Measurements from ENCODE around the gene NINJ2.
A peak's percentile ranks its signal among the peaks of the same experiment; 100 is the strongest.

Gene NINJ2

GRCh38 chr12:570435-570920 is 92.8 kb downstream of the NINJ2 start:
- no peak for DNase-seq (ENCODE audit: low read depth in 2 of 2)

GRCh38 chr12:569803-570434 is 93.3 kb downstream of the NINJ2 start:
- peak; percentile 70 to 79 for DNase-seq (ENCODE audit: low read depth in 2 of 2)

- DNase-seq (ENCODE audit: low read depth in 2 of 2), result no peak
Observed at GRCh38 chr12:569091-569676, 94.1 kb downstream of the NINJ2 start.

GRCh38 chr12:568486-568885 is 94.8 kb downstream of the NINJ2 start:
- no peak for DNase-seq (ENCODE audit: low read depth in 2 of 2)

GRCh38 chr12:565589-566105 is 97.6 kb downstream of the NINJ2 start:
- no peak for DNase-seq (ENCODE audit: low read depth in 2 of 2)

- no peak for DNase-seq (ENCODE audit: low read depth in 2 of 2)
Observed at GRCh38 chr12:565161-565560, 98.1 kb downstream of the NINJ2 start.

- DNase-seq (ENCODE audit: low read depth in 2 of 2), result no peak
Observed at GRCh38 chr12:563787-564298, 99.4 kb downstream of the NINJ2 start.

GRCh38 chr12:563250-563781 is 99.9 kb downstream of the NINJ2 start:
- DNase-seq (ENCODE audit: low read depth in 2 of 2), result no peak

- DNase-seq (ENCODE audit: low read depth in 2 of 2), result no peak
Observed at GRCh38 chr12:562634-563033, 100.6 kb downstream of the NINJ2 start.

GRCh38 chr12:561908-562593 is 101.2 kb downstream of the NINJ2 start:
- DNase-seq (ENCODE audit: low read depth in 2 of 2), result no peak

GRCh38 chr12:561391-561705 is 101.9 kb downstream of the NINJ2 start:
- DNase-seq (ENCODE audit: low read depth in 2 of 2), result no peak

- DNase-seq (ENCODE audit: low read depth in 2 of 2), result no peak
Observed at GRCh38 chr12:560691-561390, 102.4 kb downstream of the NINJ2 start.

- DNase-seq (ENCODE audit: low read depth in 2 of 2), result no peak
Observed at GRCh38 chr12:559906-560455, 103.3 kb downstream of the NINJ2 start.

GRCh38 chr12:559208-559905 is 103.9 kb downstream of the NINJ2 start:
- no peak for DNase-seq (ENCODE audit: low read depth in 2 of 2)

- DNase-seq (ENCODE audit: low read depth in 2 of 2), result no peak
Observed at GRCh38 chr12:558580-558979, 104.7 kb downstream of the NINJ2 start.

- no peak for DNase-seq (ENCODE audit: low read depth in 2 of 2)
Observed at GRCh38 chr12:556498-556897, 106.7 kb downstream of the NINJ2 start.

- DNase-seq (ENCODE audit: low read depth in 2 of 2), result no peak
Observed at GRCh38 chr12:554001-554285, 109.3 kb downstream of the NINJ2 start.

- no peak for DNase-seq (ENCODE audit: low read depth in 2 of 2)
Observed at GRCh38 chr12:553216-554000, 109.8 kb downstream of the NINJ2 start.

GRCh38 chr12:552466-552865 is 110.8 kb downstream of the NINJ2 start:
- no peak for DNase-seq (ENCODE audit: low read depth in 2 of 2)

- no peak for DNase-seq (ENCODE audit: low read depth in 2 of 2)
Observed at GRCh38 chr12:550473-551260, 112.6 kb downstream of the NINJ2 start.

All from stimulated activated CD4-positive, alpha-beta T cell treated with anti-CD3 and anti-CD28 coated beads, Interleukin-1b, Interleukin-23, amount 100 ng/mL, for 1 hour (primary cell).